ENCODE results near the gene RPS6KC1. TPM values are rescaled to one million over a fixed set of nuclear protein-coding genes. Genes with fewer than 3 reads are reported as not detected.
"Not testable (repeated sequence)": the region's sequence is repeated elsewhere in the genome, so short reads cannot be mapped to it uniquely, and the experiment has no call there.

RPS6KC1 gene
- total and polyA plus RNA-seq, 5 experiments from 2014 or later, result 5.1 to 15.6 (median 5.9) TPM

- Mint-ChIP-seq H3K9me3 (peaks cover 5 to 16% (median 10%) of the 10 kb centered on the region in 9 donors), H3K27ac (no peak overlapping the region), H3K27me3 (peaks cover 0 to 5% (median 0%) of the 10 kb centered on the region in 5 donors), H3K4me3 (no peak overlapping the region), H3K36me3 (peaks cover 0 to 21% (median 11%) of the 10 kb centered on the region in 3 donors), H3K4me1 (no peaks in the 10 kb centered on the region)
- DNase-seq (no peak), ATAC-seq (no peak)
- POLR2A ChIA-PET, result no interaction called here
These were observed 240.5 kb downstream of the RPS6KC1 start for GRCh38 chr1:213291526-213291925.

- H3K27ac Mint-ChIP-seq, result no peak overlapping the region
- no peaks in the 10 kb centered on the region for H3K4me1 Mint-ChIP-seq
- peaks cover 0 to 7% (median 0%) of the 10 kb centered on the region in 5 donors for H3K27me3 Mint-ChIP-seq
- H3K4me3 Mint-ChIP-seq, result no peak overlapping the region
- H3K9me3 Mint-ChIP-seq, result peaks cover 7 to 25% (median 14%) of the 10 kb centered on the region in 9 donors
- H3K36me3 Mint-ChIP-seq, result peaks cover 0 to 29% (median 11%) of the 10 kb centered on the region in 3 donors
- ATAC-seq (no peak), DNase-seq (no peak)
- POLR2A ChIA-PET, result no interaction called here
These were observed 241.6 kb downstream of the RPS6KC1 start for GRCh38 chr1:213292614-213293013.

GRCh38 chr1:213295860-213296259 lies 244.8 kb downstream of the RPS6KC1 start:
- Mint-ChIP-seq H3K36me3 (peaks cover 2 to 32% (median 13%) of the 10 kb centered on the region in 3 donors), H3K27ac (no peak overlapping the region), H3K4me3 (no peak overlapping the region), H3K27me3 (peaks cover 0 to 9% (median 2%) of the 10 kb centered on the region in 5 donors), H3K4me1 (no peaks in the 10 kb centered on the region), H3K9me3 (peaks cover 7 to 38% (median 24%) of the 10 kb centered on the region in 9 donors)
- no peak for ATAC-seq
- no peak for DNase-seq
- POLR2A ChIA-PET, result no interaction called here

GRCh38 chr1:213296558-213296957 lies 245.5 kb downstream of the RPS6KC1 start:
- Mint-ChIP-seq H3K36me3 (peaks cover 2 to 27% (median 8%) of the 10 kb centered on the region in 3 donors), H3K9me3 (peaks cover 7 to 40% (median 24%) of the 10 kb centered on the region in 9 donors), H3K4me3 (no peak overlapping the region), H3K27me3 (peaks cover 0 to 6% (median 0%) of the 10 kb centered on the region in 5 donors), H3K27ac (no peak overlapping the region), H3K4me1 (no peaks in the 10 kb centered on the region)
- DNase-seq, result no peak
- POLR2A ChIA-PET, result no interaction called here
- no peak for ATAC-seq

- peaks cover 7 to 40% (median 24%) of the 10 kb centered on the region in 9 donors for H3K9me3 Mint-ChIP-seq
- H3K4me3 Mint-ChIP-seq, result no peak overlapping the region
- H3K27me3 Mint-ChIP-seq, result peaks cover 0 to 6% (median 0%) of the 10 kb centered on the region in 5 donors
- no peak overlapping the region for H3K27ac Mint-ChIP-seq
- no peak for DNase-seq
- H3K36me3 Mint-ChIP-seq, result peaks cover 2 to 26% (median 8%) of the 10 kb centered on the region in 3 donors
- POLR2A ChIA-PET, result no interaction called here
- ATAC-seq, result no peak
- no peaks in the 10 kb centered on the region for H3K4me1 Mint-ChIP-seq
These were observed 246.0 kb downstream of the RPS6KC1 start for GRCh38 chr1:213297021-213297420.

GRCh38 chr1:213300433-213300832 lies 249.4 kb downstream of the RPS6KC1 start:
- Mint-ChIP-seq H3K4me1 (no peaks in the 10 kb centered on the region), H3K36me3 (peaks cover 2 to 24% (median 5%) of the 10 kb centered on the region in 3 donors), H3K4me3 (no peak overlapping the region), H3K27me3 (peaks cover 0 to 6% (median 0%) of the 10 kb centered on the region in 5 donors), H3K9me3 (peaks cover 7 to 37% (median 24%) of the 10 kb centered on the region in 9 donors), H3K27ac (no peak overlapping the region)
- no peak for ATAC-seq
- POLR2A ChIA-PET, result no interaction called here
- no peak for DNase-seq

GRCh38 chr1:213301524-213301923 lies 250.5 kb downstream of the RPS6KC1 start:
- H3K27me3 Mint-ChIP-seq, H3K4me3 Mint-ChIP-seq, DNase-seq, H3K4me1 Mint-ChIP-seq, ATAC-seq, H3K27ac Mint-ChIP-seq, POLR2A ChIA-PET: not testable (repeated sequence)
- H3K36me3 Mint-ChIP-seq, result peaks cover 2 to 14% (median 5%) of the 10 kb centered on the region in 3 donors
- peaks cover 2 to 29% (median 17%) of the 10 kb centered on the region in 9 donors for H3K9me3 Mint-ChIP-seq

GRCh38 chr1:213303286-213303685 lies 252.2 kb downstream of the RPS6KC1 start:
- DNase-seq (no peak), ATAC-seq (no peak)
- Mint-ChIP-seq H3K27ac (no peak overlapping the region), H3K27me3 (peaks cover 0 to 3% (median 0%) of the 10 kb centered on the region in 5 donors), H3K4me1 (no peaks in the 10 kb centered on the region), H3K9me3 (peaks cover 0 to 12% (median 6%) of the 10 kb centered on the region in 9 donors), H3K4me3 (no peak overlapping the region), H3K36me3 (no peaks in the 10 kb centered on the region)
- POLR2A ChIA-PET, result no interaction called here

- H3K36me3 Mint-ChIP-seq, result peaks cover 0 to 10% (median 0%) of the 10 kb centered on the region in 3 donors
- POLR2A ChIA-PET, result no interaction called here
These were observed 264.5 kb downstream of the RPS6KC1 start for GRCh38 chr1:213315571-213315970.

GRCh38 chr1:213318458-213318857 lies 267.4 kb downstream of the RPS6KC1 start:
- Mint-ChIP-seq H3K9me3 (peaks cover 0 to 14% (median 3%) of the 10 kb centered on the region in 9 donors), H3K36me3 (peaks cover 0 to 15% (median 0%) of the 10 kb centered on the region in 3 donors)
- H3K4me3 Mint-ChIP-seq, DNase-seq, POLR2A ChIA-PET, H3K27me3 Mint-ChIP-seq, ATAC-seq, H3K4me1 Mint-ChIP-seq, H3K27ac Mint-ChIP-seq: not testable (repeated sequence)

More at GRCh38 chr1:213315571-213315970, 264.5 kb downstream of the RPS6KC1 start:
- DNase-seq (no peak), ATAC-seq (no peak)
- H3K27ac Mint-ChIP-seq, result no peak overlapping the region
- H3K27me3 Mint-ChIP-seq, result peaks cover 3 to 18% (median 6%) of the 10 kb centered on the region in 5 donors
- H3K4me1 Mint-ChIP-seq, result no peaks in the 10 kb centered on the region
- H3K9me3 Mint-ChIP-seq, result peaks cover 0 to 10% (median 3%) of the 10 kb centered on the region in 9 donors
- H3K4me3 Mint-ChIP-seq, result no peak overlapping the region

GRCh38 chr1:213320191-213320870 lies 269.3 kb downstream of the RPS6KC1 start:
- no peak overlapping the region for H3K4me3 Mint-ChIP-seq
- H3K27me3 Mint-ChIP-seq, result peaks cover 0 to 9% (median 3%) of the 10 kb centered on the region in 5 donors
- no peak overlapping the region for H3K27ac Mint-ChIP-seq
- H3K4me1 Mint-ChIP-seq, result no peaks in the 10 kb centered on the region
- peaks cover 0 to 14% (median 3%) of the 10 kb centered on the region in 9 donors for H3K9me3 Mint-ChIP-seq
- DNase-seq (no peak), ATAC-seq (no peak)
- POLR2A ChIA-PET, result no interaction called here
- peaks cover 0 to 15% (median 0%) of the 10 kb centered on the region in 3 donors for H3K36me3 Mint-ChIP-seq
